NB4 (cell line): ENCODE measurements around the gene MMP24OS.
A peak's percentile ranks its signal among the peaks of the same experiment; 100 is the strongest.

ENCODE experiments used
- DNase-seq: peaks from one replicate; pipeline ENCODE4 v3.0.0; 2010; ENCODE audit warnings: low read depth
- H3K4me3 ChIP-seq: one replicate; pipeline ENCODE4 v1.5.1; 2011; ENCODE audit warnings: mild to moderate bottlenecking, low read depth, low read length, moderate library complexity
- MYC ChIP-seq: IDR thresholded peaks from 2 replicates; pipeline ENCODE4 v1.6.1; 2011; ENCODE audit warnings: low read depth, low read length
- POLR2A ChIP-seq: IDR thresholded peaks from 2 replicates; pipeline ENCODE4 v1.6.1; 2011; ENCODE audit warnings: mild to moderate bottlenecking; ENCODE audit not compliant: insufficient read length; ENCODE audit errors: extremely low read depth
- TF ChIP-seq, protein P1 (sequence below): IDR thresholded peaks from one replicate; pipeline ENCODE4 v1.5.1; 2012; ENCODE audit warnings: low read depth, low read length
- TF ChIP-seq, protein P2 (sequence below): IDR thresholded peaks from 2 replicates; pipeline ENCODE4 v1.6.1; 2011; ENCODE audit warnings: low read depth, low read length

MMP24OS gene

DNA sequence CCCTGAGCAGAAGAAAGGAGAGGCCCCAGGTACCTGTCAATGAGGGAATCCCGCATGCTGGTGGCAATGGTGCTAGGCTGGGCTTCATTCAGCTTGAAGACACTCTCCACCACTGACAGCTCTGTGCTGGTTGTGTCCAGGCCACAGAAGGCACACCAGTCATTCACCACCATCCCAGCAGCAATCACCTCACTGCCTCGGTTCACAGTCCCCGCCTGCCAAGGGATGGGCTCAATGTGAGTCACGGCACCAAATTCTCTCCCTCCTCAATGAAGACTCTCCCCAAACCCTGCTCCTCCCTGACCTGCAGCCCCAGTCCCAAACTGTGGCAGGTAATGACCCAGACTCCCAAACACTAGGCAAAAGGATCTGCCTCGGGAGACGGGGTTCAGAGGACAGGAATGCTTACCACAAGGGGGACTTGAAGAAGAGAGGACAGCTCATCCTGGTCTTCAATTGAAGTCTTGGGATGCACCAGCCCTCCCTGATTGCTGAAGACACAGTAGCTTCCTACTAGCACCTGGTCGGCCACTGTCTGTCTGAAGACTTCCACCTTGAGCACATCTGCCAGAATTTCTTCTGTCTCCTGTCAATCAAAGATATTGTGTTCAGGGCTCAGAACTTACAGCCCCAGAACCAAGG is 1.7 kb upstream of the MMP24OS start:
- TF ChIP-seq, protein P1, sequence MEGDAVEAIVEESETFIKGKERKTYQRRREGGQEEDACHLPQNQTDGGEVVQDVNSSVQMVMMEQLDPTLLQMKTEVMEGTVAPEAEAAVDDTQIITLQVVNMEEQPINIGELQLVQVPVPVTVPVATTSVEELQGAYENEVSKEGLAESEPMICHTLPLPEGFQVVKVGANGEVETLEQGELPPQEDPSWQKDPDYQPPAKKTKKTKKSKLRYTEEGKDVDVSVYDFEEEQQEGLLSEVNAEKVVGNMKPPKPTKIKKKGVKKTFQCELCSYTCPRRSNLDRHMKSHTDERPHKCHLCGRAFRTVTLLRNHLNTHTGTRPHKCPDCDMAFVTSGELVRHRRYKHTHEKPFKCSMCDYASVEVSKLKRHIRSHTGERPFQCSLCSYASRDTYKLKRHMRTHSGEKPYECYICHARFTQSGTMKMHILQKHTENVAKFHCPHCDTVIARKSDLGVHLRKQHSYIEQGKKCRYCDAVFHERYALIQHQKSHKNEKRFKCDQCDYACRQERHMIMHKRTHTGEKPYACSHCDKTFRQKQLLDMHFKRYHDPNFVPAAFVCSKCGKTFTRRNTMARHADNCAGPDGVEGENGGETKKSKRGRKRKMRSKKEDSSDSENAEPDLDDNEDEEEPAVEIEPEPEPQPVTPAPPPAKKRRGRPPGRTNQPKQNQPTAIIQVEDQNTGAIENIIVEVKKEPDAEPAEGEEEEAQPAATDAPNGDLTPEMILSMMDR = no peak
- TF ChIP-seq MYC (no peak), POLR2A (no peak)
- TF ChIP-seq, protein P2, sequence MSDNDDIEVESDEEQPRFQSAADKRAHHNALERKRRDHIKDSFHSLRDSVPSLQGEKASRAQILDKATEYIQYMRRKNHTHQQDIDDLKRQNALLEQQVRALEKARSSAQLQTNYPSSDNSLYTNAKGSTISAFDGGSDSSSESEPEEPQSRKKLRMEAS = no peak
- no peak for DNase-seq

DNA sequence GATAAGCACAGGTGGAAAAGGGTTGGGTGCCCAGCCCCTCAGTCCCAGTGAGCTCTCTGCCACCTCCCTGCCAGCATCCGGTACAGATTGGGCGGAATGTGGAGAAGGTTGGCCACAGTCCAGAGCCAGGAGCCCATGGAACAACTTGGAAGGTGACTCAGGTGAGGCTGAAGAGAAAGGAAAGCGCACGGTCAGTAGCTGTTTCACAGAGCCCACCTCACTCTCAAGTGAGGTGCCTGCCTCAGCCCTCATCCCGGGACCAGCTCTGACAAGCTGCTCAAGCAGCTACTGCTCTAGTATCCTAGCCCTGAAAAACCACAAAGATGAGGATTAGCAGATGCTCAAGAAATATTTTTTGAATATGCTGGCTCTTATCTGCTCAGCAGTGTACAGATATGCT is 1.1 kb upstream of the MMP24OS start:
- TF ChIP-seq, protein P1 = no peak
- TF ChIP-seq MYC (no peak), POLR2A (no peak)
- TF ChIP-seq, protein P2 = no peak
- no peak for DNase-seq
- H3K4me3 ChIP-seq = no peak overlapping the region

More for the DNA sequence above, 1.7 kb upstream of the MMP24OS start:
- H3K4me3 ChIP-seq = no peak overlapping the region

DNA sequence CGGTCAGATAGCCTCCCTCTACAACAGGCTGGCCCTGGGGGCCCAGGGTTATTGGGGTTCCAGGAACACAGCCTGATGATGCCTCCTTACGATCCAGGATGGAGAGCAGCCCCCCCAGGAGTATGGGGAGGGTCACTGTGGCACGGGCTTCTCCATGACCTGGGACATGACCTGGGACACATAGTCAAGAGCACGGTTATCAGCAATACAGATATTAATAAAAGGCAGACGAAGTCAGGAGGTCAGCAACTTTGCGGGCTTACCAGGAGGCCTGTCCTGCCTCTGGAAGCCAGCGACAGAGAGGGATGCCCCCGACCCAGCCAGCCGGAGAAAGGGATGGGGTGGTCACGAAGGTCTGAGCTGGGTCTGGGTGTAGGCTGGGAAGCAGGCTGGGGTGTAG is 795 bp downstream of the MMP24OS start:
- TF ChIP-seq MYC (no peak), POLR2A (no peak)
- TF ChIP-seq, protein P2 = no peak
- TF ChIP-seq, protein P1 = no peak
- DNase-seq = no peak
- H3K4me3 ChIP-seq = peak overlapping the region; percentile 89

DNA sequence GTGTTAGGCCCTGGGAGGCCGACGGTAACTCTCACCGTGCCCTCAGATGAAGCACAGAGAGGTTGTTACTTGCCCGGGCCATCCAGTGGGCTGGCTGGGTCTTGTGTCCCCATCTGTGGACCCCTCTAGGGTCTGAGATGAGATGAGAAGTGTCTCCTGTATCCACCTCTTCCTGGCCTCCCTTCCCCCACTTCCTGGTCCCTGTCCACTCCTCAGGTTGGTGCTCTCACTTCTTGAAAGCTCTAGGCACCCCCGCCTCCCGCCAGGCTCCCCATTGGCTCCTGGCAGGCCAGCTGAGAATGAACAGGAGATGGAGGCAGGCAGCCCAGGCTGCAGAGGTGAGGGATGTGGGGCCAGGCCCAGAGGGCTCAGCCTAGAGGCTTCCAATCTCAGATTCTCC is 1.5 kb downstream of the MMP24OS start:
- TF ChIP-seq, protein P2 = no peak
- TF ChIP-seq MYC = no peak
- TF ChIP-seq, protein P1 = no peak
- no peak for TF ChIP-seq POLR2A
- peak overlapping the region; percentile 89 for H3K4me3 ChIP-seq
- no peak for DNase-seq

DNA sequence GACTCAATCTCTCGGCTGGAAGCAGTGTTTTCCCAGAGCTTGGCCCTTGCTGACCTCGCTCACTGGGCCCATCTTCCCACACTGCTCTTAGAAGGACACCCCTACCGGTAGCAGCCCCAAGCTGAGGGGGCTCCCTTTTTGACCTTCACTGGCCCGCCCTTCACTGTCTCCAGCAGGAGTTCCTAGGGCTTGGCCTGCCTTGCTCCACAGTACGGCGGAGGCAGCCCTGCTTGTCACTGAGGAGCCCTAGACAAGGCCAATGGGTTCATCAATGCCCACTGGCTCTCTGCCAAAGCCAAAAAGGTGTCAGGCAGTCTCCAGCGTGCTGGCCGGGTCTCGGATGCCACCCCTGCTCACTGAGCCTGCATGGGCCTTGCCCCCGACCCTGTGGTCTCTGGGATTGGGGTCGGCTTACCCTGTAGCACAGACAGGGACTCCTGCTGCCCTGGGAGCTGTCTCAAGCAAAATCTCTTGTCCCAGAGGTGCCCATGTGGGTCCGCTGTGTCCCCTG is 2.1 kb downstream of the MMP24OS start:
- no peak overlapping the region for H3K4me3 ChIP-seq
- DNase-seq = no peak

More for the DNA sequence above, 2.1 kb downstream of the MMP24OS start:
- TF ChIP-seq MYC (no peak), POLR2A (no peak)
- TF ChIP-seq, protein P2 = no peak
- TF ChIP-seq, protein P1 = no peak
